NCI-H526 (cell line): ENCODE measurements around the gene HNMT.
"Not testable (repeated sequence)": the region's sequence is repeated elsewhere in the genome, so short reads cannot be mapped to it uniquely, and the experiment has no call there.

Experiments used
- DNase-seq, 2 experiments: peaks; one replicate each; lab custom pipeline; 2025; lab: John Stamatoyannopoulos, UW

HNMT gene

DNA sequence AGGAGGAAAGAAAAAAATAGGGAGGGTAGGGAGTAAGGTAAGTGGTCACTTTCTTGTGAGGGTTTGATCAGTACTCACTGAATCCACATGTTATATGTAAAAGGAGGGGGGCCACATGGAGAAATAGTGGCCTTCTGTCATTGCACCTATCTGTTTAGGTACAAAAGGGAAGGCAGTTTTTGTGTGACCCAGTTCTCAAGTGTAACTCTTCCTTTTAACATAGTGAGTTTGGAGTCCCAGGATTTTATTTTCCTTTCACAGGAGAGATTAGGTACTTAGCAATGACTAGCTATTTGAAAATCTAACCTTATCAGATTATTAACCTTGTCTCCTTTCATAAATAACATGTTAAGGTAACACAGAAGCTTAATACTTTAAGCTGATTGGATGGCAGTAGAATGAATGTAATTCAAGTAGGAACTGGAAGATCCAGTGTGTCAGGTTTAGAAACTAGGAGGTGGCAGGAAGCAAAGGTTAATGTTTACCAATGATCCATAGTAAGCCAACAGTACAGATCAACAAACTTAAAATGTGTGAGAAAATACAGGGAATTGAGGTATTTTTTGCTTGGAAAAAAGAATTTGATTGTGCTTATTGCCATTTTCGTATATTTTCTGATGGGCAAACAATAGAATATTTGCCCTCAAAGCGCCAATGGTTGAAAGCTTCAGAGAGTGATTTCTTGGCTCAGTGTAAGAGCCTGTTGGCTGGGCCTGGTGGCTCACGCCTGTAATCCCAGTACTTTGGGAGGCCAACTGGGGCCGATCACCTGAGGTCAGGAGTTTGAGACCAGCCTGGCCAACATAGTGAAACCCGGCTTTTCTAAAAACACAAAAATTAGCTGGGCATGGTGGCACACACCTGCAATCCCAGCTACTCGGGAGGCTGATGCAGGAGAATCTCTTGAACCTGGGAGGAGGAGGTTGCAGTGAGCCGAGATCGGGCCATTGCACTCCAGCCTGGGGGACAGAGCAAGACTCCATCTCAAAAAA is 11.3 kb downstream of the HNMT start:
- peak; percentile 41 to 50 for DNase-seq

DNA sequence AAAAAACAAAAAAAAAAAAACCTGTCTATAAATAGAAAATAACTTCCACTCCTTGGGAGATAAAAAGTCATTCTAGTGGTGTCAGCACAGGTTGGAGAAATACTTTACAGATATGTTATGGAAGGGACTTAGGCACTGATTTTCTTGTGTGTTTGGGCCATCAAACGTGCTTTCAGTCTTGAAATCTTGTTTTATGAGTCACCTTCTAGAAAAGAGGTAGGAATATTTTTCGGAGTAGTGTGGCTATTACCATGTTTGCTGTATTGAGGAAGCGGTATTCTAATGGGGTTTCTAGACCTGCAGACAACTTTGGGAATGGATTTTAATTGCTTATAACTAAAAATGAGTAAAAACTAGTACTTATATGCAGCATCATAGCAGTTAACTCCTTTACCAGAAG is 12.0 kb downstream of the HNMT start:
- DNase-seq: no peak

DNA sequence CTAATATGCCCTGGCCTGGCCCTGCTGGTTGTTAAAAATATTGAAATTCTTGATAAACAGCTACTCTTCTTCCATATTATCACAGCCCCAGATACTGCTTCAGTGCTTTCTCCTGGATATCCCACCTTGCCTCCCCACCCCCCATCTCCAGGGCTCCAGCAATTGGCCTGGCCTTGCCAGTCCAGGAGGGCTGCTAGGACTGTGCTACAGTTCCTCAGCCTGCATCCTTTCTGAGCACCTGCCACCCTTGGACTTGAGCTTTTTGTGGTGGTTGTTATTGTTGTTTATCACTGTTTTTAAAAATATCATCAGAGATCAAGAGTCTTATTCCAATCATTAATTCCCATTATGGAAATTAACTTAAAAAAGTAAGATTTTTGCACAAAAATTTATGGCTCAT is 13.5 kb downstream of the HNMT start:
- DNase-seq: no peak

- DNase-seq: no peak
Observed at GRCh38 chr2:137980459-137980858, 16.2 kb downstream of the HNMT start.

GRCh38 chr2:137981112-137981656 is 16.9 kb downstream of the HNMT start:
- DNase-seq: no peak

DNA sequence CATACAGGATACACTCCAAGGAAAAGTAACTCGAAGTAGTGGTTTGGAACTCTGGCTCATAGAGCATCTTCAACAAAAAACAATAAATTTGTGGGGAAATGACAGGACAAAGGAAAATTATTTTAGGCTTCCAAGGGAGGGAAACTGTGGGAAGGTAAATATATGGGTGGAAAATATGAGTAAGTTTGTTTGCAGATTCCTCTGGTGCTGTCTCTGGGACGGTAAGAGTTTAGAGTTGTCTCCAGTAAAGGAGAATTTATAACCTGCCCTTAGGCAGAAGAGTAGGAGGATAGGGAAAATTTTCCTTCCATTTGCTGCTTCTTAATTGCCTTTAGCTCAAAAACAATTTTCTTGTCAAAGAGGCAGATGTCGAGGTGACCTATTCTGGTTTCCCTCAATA is 19.3 kb downstream of the HNMT start:
- DNase-seq: no peak

DNA sequence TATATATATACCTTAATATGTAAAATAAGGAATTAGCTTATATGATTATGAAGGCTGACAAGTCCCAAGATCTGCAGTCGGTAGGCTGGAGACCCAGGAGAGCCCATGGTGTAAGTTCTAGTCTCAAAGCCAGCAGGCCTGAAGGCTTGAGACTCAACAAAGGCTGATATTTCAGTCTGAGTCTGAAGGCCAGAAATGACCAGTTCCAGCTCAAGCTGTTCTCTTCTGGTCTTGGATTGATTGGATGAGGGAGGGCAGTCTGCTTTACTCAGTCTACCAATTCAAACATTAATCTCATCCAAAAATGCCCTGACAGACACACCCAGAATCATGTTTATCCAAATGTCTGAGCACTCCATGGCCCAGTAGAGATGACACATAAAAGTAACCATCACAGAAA is 22.0 kb downstream of the HNMT start:
- no peak for DNase-seq

- DNase-seq: no peak
Observed at GRCh38 chr2:137987011-137987410, 22.7 kb downstream of the HNMT start.

DNA sequence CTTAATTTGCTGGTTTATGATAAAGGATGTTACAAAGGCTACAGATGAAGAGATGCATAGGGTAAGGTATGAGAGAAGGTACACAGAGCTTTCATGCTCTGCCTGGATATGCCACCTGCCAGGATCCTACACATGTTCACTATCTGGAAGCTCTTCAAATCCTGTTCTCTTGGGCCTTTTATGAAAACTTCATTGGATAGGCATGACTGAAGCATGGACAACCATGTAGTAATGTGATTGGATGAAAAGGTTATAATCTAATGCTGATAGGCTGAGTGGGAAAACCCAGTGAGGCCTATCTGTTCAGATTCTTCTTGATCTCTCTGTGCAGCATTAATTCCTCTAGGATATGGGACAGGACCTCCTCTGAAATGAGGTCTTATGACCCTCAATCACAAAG is 26.8 kb downstream of the HNMT start:
- no peak for DNase-seq

DNA sequence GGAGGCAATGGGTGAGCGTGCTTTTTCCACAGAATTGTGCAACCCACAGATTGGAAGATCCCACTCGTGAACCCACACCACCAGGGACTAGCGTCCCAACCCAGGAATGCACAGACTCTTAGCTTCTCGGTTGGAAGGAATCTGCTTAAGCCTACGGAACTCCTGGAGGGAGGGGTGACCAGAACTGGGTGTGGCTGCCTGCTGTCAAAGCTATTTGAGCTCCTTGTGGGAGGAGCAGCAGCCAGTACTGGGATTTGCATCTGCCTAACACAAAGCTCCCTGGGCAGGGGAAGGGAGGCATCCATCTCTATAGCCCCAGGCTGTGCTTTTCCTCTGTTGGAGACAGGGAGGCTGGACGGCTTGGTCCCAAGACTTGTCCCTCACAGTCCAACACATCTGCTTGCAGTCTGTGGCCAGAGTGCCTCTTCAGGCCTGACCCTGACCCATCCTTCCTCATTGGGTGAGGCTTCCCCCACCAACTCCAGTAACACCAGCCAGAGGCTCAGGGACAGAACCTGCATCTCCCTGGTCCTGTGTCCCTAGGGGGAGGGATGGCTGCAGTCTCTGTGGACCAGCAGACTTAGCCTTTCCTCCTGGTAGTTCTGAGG is 27.9 kb downstream of the HNMT start:
- DNase-seq: peak; percentile 56 to 60

GRCh38 chr2:137993715-137994476 is 29.6 kb downstream of the HNMT start:
- DNase-seq: not testable (repeated sequence)

DNA sequence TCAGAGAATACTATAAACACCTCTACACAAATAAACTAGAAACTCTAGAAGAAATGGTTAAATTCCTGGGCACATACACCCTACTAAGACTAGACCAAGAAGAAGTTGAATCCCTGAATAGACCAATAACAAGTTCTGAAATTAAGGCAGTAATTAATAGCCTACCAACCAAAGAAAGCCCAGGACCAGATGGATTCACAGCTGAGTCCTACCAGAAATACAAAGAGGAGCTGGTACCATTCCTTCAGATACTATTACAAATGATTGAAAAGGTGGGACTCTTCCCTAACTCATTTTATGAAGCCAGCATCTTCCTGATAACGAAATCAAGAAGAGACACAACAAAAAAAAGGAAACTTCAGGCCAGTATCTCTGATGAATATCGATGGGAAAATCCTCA is 31.1 kb downstream of the HNMT start:
- DNase-seq: not testable (repeated sequence)

- not testable (repeated sequence) for DNase-seq
Observed at GRCh38 chr2:137996158-137996557, 31.9 kb downstream of the HNMT start.

DNA sequence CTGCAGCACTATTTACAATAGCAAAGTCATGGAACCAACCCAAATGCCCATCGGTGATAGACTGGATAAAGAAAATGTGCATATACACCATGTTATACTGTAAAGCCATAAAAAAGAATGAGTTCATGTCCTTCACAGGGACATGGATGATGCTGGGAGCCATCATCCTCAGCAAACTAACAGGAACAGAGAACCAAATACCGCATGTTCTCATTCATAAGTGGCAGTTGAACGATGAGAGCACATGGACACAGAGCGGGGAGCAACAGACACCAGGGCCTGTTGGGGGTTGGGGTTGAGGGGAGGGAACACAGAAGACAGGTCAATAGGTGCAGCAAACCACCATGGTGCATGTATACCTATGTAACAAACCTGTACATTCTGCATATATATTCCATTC is 33.5 kb downstream of the HNMT start:
- DNase-seq: no peak

DNA sequence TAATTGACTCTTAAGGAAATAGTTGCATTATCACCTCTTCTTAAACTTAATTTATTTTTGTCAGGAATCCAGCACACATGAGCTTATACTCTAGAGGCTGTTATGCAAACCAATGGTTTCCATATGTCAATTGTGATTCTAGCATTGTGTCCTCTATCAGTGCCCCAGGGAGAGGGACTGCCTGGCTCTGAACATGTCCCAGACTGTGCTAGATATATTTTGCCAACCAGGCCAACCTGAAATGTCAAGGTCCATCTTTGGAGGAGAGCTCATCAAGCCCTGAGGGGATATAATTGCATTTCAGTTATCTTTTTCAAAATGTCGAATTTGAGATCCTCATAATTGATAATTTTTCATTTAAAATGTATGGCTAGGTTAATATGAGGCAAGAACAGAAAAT is 34.2 kb downstream of the HNMT start:
- peak; percentile 35 to 41 for DNase-seq

DNA sequence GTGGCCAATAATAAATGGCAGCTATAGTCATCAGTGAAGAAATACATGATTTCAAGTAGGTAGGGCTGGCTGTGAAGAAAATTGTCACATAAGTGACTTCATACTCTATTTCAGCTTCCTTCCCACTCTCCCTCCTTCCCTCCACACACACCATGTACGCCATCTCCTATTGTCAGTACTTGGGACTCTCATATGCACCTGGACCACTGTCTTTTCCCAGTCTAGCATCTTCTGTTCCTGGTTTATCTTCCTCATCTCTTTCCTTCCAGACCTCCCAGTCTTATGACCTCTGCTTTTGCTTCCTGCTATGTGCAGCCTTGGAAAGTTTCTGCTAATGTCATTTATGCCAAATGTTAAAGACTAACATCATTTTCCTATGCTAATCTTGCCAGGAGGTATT is 35.0 kb downstream of the HNMT start:
- peak; percentile 36 to 37 for DNase-seq

- DNase-seq: no peak
Observed at GRCh38 chr2:138000009-138000408, 35.7 kb downstream of the HNMT start.

GRCh38 chr2:138000796-138001195 is 36.5 kb downstream of the HNMT start:
- DNase-seq: no peak

DNA sequence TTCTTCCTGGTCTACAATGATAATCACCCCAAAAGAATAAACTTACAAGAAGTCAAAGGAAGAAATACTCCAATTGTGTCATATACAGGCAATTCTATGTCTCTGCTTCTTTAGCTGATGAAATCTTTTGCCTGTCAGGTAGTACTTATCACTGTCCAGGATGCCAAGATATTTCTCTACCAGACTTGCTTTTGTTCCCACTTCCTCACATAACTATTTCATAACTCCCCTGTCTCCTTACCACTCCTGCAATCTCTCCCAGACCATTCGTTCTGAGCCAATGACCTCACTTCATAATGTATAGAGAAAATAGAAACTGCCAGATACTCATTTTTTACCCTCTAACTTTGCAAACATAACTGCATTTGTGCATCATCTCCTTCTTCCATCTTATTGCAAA is 39.1 kb downstream of the HNMT start:
- no peak for DNase-seq

- no peak for DNase-seq
Observed at GRCh38 chr2:138007431-138007830, 43.2 kb downstream of the HNMT start.

GRCh38 chr2:138009622-138010021 is 45.3 kb downstream of the HNMT start:
- no peak for DNase-seq

GRCh38 chr2:138010890-138011289 is 46.6 kb downstream of the HNMT start:
- no peak for DNase-seq
